HFF-Myc (cell line): ENCODE results near the gene GYPC.

Experiments
- DNase-seq: peaks from one replicate; pipeline ENCODE4 v3.0.0-alpha.2; 2011; ENCODE audit warnings: low read depth; ENCODE audit errors: extremely low read depth
- H3K4me3 ChIP-seq: replicated peaks from 2 replicates; pipeline ENCODE4 v1.5.1; 2011; ENCODE audit warnings: low read depth, mild to moderate bottlenecking, control low read depth, low read length
- CTCF ChIP-seq: IDR thresholded peaks from 2 replicates; pipeline ENCODE4 v1.5.1; 2012; ENCODE audit warnings: mild to moderate bottlenecking, low read depth, low read length, control low read depth; ENCODE audit errors: missing control alignments

GYPC gene

GRCh38 chr2:126676221-126677175, 20.5 kb downstream of the GYPC start:
- H3K4me3 ChIP-seq = no peak overlapping the region
- no peak for TF ChIP-seq CTCF
- no peak for DNase-seq

- no peak overlapping the region for H3K4me3 ChIP-seq
- no peak for TF ChIP-seq CTCF
- DNase-seq = no peak
Measured at GRCh38 chr2:126677176-126677538, 21.2 kb downstream of the GYPC start.

- no peak for TF ChIP-seq CTCF
- DNase-seq = no peak
- H3K4me3 ChIP-seq = no peak overlapping the region
Measured at GRCh38 chr2:126678269-126679065, 22.5 kb downstream of the GYPC start.

- no peak for TF ChIP-seq CTCF
- H3K4me3 ChIP-seq = no peak overlapping the region
- no peak for DNase-seq
Measured at GRCh38 chr2:126679094-126679713, 23.2 kb downstream of the GYPC start.

GRCh38 chr2:126681505-126681904, 25.5 kb downstream of the GYPC start:
- no peak for DNase-seq
- H3K4me3 ChIP-seq = no peak overlapping the region
- no peak for TF ChIP-seq CTCF

- H3K4me3 ChIP-seq = no peak overlapping the region
- TF ChIP-seq CTCF = no peak
- DNase-seq = no peak
Measured at GRCh38 chr2:126685629-126686028, 29.7 kb downstream of the GYPC start.
